ENCODE results near the gene NR1I2.

Gene NR1I2

DNA sequence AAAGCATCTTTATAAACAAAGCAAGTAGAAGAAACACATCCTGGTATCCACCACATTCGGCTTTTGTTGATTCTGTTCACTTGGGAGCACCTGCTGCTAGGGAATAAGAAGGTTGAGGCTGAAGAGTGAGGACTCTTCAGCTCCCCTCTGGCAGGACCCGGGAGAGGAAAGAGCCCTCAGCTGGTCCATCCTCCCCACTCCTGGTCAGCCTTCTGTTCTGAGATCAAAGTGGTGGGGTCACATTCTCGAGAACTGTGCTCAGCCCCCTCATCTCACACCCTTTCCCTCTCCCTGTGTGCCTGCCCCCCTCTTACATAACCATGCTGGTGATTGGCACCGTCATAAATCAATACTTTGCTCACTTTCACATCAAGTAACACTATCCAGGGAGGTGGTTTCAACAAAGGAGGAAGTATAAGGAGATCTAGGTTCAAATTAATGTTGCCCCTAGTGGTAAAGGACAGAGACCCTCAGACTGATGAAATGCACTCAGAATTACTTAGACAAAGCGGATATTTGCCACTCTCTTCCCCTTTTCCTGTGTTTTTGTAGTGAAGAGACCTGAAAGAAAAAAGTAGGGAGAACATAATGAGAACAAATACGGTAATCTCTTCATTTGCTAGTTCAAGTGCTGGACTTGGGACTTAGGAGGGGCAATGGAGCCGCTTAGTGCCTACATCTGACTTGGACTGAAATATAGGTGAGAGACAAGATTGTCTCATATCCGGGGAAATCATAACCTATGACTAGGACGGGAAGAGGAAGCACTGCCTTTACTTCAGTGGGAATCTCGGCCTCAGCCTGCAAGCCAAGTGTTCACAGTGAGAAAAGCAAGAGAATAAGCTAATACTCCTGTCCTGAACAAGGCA is at the start of gene NR1I2:
Gene NR1I2 (plus strand): TSS at position 772 of the 869 bp plus-strand sequence.
- DNase-seq (ENCODE audit: low read depth) = no peak

DNA sequence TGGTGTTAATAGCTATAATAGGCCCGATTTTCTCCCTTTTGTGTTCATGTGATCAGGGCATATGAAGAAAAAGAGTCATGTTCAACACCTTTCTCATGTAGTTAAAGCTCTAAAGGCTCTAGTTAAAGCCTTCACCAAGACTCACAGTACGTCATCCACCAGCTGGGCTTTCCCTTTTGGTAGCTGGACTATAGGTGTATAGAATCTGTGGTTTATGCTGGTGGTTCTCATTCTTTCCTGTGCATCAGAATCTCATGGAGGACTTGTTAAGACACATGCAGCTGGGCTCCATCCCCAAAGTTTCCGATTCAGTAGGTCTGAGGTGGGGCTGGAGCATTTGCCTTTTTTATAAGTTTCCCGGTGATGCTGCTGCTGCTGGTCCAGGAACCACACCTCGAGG is 48.1 kb upstream of the NR1I2 start:
- DNase-seq (ENCODE audit: low read depth) = no peak

DNA sequence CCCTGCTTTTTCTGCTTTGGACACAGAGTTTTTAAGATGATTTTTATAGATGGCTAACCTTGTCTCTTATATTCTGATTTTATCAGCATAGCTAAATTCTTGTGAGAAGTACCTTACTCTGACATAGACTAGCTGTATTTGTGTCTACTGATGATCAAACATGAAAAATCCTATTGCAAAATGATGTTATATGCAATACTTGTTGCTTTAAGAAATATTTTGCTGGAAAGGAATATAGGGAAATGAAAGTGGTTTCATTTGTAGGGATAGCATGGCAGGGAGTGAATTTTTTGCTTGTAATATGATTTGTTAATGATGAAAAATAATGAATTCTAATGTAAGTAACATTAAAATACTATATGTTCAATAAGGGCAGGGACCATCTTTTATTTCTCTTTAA is 43.2 kb upstream of the NR1I2 start:
- no peak for DNase-seq (ENCODE audit: low read depth)

DNA sequence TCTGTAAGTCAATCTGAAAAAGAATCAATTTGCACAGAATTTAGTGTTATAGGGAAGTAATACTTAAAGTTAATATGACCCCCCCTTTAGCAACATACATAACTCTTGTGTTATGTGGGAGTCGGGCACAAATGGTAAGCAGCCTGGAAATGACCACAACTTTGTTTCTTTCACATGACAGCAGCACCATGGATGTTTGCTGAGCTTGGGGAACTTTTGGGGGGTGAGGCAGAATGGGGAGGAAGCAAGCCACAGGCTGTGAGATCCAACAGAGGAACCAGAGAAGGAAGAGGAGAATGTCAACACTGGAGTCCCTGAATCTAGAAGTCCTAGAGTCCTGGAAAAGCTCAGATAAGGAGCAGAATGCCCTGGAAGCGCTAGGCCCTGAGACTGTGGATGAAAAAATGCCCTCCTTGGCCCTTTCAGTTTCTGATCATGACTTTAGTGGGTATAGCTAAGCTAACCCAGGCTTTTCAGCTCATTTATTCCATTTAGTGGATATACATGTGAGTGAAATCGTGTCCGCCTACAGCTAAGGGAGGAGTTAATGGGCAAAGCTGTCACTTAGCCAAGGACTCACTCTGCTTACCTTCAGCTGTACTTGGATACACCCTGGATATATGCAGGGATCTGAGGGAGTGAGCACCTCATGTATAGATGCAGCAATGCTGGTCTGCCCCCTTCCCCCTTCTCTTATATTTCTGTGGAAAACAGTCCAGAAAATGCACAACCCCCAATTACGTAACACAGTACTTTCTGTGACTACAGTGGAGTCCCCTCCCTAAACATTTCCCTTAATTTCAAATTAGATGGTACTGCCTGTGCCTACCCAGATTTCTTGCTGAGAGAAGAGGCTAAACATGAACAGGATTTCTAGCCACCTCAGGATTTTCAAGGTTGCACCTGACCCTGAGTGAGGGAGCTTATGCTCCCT is 40.0 kb upstream of the NR1I2 start:
- no peak for DNase-seq (ENCODE audit: low read depth)

DNA sequence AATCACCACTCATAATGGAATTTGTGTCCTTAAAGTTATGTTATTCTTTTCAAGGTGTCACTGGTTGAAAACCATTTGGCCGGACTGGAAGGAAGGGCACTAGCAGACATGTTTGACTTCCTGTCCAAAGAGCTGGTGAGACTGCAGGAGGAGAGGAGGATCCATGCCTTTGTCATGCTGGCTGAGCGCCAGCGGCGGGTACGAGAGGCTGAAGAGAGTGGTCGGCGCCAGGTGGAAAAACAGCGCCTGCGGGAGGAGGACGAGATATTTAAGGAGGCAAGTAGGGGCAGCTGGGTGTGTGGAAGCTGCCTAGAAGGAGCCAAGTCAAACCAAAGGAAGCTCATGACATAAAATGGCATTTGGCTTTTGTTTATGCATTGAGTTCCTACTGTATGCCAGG is 38.0 kb upstream of the NR1I2 start:
- no peak for DNase-seq (ENCODE audit: low read depth)

DNA sequence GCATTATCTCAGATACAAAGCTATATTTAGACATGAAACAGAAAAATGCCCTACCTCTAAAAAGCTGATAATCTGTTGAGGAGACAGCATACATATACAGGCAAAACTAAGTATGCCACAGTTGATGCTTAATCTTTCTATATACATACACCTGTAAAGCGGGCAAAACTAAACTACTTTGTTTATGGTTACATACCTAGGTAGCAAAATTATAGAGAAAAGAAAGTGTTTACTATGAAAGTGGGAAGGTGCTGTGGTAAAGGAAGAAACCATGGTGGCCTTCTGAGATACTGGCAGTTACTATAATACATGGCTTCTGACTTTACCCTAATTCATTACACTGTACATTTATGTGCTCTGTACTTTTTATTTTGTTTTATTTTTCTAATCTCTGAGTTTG is 36.0 kb upstream of the NR1I2 start:
- no peak for DNase-seq (ENCODE audit: low read depth)

DNA sequence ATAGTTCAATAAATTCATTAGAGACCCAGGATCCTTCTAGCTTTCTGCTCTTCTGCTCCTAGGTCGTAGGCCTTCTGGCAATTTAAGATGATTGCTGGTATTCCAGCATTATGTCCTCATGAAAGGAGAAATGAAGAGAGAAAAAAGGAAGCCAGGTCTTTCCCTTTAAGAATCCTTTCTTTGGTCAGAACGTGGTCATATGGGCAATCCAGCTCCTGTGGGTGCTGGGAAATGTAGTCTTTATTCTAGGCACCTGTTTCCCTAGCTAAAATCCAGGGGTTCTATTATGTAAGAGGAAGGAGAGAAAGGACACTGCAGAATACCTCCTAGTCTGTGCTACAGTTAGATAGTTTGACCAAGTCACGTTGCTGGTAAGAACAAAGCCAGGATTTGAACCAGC is 35.5 kb upstream of the NR1I2 start:
- no peak for DNase-seq (ENCODE audit: low read depth)

DNA sequence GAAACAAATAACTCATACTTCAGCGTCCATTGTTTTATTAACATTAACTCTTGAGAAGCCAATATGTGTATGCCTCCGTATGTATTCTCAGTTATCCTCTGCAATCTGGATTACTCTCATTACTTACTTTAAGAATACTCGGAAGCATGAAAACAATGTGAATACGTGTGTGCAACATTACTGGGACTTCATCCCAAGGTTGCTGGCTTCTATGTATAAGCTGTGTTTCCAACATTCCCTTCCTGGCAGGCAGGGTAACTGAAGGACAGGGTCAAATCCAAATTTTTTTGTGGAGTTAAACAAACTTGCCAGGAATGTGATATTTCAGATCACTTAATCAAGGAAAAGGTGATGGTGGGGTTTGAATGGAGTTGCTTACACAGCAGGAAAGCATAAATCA is 34.5 kb upstream of the NR1I2 start:
- DNase-seq (ENCODE audit: low read depth) = no peak

DNA sequence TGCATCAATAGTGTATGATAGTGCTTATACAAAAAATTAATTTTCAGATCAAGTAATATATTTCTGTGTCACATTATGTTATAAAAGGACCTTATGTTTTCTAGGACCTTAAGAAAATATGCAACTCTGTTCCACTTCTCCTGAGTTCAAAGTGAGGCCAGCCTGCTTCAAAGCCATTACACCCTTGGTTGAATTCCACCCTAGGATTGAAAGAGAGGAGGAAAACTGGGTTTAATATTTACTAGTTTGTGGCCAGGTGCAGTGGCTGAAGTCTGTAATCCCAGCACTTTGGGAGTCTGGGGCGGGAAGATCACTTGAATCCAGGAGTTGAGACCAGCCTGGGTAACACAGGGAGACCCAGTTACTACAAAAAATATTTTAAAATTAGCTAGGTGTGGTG is 32.9 kb upstream of the NR1I2 start:
- no peak for DNase-seq (ENCODE audit: low read depth)

DNA sequence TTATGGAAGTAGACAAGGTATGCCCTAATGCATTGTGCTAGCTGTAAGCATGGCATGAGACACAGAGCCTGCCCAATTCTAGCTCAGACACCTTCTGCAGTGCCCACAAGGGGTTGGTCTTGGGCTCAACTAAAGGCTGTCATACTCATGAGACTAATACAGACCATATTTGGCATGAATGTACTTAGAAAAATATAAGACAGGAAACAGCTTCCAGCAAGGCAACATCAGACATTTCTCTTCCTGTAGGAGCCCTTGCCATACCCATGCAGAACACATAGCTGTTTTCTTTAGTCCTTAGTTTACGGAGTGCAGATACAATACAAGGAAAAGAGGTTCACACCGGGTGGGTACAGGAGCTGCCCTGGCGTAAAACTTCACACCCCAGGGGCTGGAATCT is 30.5 kb upstream of the NR1I2 start:
- DNase-seq (ENCODE audit: low read depth) = no peak

DNA sequence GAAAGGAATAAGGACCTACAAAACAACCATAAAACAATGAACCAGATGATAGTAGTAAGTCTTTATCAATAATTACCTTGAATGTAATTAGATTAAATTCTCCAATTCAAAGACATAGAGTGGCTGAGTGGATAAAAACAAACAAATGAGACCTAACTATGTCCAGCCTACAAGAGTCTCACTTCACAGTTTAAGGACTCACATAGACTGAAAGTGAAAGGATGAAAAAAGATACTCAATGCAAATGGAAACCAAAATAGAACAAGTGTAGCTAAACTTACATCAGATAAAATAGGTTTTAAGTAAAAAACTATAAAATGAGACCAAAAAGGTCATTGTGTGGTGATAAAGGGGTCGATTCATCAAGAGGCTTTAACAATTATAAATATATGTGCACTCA is 21.9 kb upstream of the NR1I2 start:
- DNase-seq (ENCODE audit: low read depth) = no peak

DNA sequence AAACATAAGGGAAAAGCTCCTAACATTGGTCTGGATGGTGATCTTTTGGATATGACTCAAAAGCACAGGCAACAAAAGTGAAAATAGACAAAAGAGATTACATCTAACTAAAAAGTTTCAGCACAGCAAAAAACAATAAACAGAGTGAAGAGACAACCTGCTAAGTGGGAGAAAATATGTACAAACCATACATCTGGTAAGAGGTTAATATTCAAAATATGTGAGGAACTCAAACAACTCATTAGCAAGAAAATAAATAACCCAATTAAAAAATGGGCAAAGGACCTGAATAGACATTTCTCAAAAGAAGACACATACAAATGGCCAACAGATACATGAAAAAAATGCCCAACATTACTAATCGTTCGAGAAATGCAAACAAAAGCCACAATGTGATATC is 19.0 kb upstream of the NR1I2 start:
- DNase-seq (ENCODE audit: low read depth) = no peak

DNA sequence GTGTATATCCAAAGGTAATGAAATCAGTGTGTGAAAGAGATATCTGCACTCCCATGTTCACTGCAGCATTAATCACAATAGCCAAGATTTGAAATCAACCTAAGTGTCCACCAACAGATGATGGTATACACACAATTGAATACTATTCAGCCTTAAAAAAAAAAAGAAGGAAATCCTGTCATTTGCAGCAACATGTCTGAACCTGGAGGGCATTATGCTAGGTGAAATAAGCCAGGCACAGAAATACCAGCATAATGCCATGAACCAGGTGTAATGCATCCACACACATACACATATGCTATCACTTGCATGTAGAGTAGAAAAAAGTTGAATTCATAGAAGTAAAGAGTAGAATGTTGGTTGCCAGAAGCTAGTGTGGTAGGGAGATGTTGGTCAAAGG is 18.4 kb upstream of the NR1I2 start:
- DNase-seq (ENCODE audit: low read depth) = no peak

DNA sequence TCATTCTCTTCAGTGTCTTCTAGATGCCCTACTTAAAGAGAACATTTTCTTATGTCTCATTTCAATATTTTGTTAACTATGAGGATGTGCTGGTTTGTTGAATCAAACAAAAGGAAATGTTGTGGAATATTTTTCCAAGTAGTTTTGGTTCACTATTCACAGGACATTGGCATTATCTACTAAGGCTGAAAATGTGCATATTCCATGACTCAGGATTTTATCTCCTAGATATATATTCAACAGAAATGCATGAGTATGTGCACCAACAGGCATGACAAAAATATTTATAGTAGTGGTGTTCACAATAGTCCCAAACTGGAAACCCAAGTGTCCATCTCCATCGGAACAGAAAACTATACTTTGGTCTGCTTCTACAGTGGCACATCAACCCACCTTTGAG is 16.7 kb upstream of the NR1I2 start:
- DNase-seq (ENCODE audit: low read depth) = no peak

DNA sequence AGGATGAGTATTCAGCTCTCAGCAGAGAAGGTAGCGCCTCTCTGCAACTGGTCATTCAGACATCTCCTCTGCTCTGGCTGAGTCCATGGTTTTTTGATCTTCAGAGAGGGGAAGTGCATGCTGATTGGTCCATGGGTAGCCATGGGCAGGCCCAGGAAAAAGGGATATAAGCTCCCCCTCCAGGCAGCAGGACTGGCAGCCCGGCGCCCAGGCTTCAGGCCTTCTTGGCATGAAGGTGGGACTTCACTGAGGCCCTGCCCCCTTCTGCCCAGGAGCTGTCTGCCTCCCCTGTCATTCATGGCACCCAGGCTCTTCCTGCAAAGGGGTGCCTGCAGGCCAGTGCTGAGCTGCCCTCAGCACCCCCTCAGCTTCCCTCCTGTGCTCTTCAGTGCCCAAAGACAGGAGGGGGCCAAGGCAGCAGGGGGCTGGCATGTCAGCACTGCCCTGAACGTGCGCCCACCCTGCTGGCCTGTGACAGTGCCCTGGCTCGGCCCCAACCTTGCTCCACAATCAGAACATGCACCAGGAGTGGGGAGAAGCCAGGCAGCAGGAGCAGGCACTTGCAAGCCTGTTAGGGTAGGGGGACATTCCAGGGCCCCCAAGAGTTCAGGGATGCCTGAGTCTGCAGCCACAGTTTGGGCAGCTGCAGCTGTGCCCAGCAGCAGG is 13.8 kb upstream of the NR1I2 start:
- DNase-seq (ENCODE audit: low read depth) = no peak

DNA sequence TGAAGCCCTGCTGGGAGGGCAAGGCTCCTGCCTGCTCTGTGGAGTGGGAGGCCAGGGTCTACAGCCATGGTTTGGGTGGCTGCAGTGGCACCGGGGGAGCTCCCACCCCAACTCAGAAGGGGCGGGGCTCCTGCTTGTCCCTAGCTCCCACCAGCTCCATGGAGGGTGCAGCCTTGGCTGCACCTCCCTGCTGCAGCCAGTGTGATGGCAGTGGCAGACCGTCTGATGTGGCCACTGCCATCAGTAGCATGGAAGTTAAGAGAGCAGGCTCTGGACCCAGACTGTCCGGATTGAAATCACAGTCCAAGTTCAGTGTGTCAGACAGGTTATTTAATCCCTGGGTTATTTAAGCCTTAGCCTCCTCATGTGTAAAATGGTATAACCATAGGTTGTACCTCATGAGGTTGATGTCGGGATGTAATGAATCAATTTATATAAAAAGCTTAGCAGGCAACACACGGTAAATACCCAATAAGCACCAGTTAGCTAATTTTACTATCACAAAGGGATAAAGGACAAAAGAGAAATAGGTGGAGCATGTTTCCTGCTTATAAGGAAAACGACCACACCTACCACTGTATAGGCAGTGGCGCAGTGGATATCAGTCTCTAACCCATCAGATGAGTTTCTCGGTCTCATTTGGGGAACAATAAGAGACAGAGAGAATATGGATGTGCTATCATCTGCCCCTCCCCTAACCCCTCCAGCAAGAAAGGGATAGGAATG is 13.1 kb upstream of the NR1I2 start:
- DNase-seq (ENCODE audit: low read depth) = no peak

DNA sequence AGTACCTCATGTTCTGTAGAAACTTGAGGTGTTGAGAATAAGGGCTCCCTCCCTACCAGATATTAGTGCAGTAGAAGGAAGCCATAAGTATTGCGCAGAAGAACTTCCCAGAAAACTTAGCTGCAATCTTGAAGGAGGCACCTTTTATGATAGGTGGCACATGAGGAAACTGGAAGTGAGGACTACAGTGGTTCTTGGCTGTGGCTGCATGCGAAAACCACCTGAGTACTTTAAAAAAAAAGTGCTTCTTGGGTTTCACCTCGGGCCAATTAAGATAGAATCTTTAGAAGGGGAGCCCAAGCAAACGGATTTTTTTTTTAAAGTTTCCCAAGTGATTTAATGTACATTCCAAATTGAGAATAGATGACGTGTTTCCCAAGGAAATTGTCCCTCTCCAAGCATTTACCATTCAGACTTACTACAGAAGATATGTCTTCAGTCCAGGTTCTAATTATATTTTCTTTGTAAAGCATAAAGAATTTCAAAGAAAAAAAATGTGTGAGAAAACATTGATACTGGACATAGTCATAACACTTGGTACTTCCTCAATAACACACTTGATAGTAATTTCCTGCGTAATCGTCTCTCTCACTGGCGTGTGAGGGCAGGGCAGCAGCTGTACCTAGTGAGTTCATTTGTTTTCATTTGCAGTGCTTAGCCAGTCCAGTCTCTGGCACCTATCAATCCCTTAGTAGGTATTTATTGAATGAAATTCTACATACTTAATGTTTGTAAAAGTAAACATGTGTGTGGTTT is 12.3 kb upstream of the NR1I2 start:
- no peak for DNase-seq (ENCODE audit: low read depth)

DNA sequence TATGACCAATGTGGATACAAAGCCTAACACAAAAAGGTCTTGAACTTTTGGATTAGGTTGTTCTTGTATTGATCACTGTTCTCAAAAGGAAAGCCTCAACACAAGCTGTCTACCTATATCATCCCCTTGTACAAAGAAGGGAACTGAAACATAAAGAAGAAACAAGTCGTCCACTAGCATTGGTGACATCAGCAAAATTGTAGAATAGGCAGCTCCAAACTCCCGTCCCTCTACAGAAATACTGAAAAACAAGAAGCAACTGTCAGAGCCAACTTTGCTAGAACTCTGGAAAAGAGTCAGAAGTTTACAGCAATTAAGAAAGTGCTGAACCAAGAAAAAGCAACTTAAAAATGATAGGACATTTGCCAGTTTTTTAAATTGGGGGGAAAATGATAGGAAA is 7.5 kb upstream of the NR1I2 start:
- DNase-seq (ENCODE audit: low read depth) = no peak

DNA sequence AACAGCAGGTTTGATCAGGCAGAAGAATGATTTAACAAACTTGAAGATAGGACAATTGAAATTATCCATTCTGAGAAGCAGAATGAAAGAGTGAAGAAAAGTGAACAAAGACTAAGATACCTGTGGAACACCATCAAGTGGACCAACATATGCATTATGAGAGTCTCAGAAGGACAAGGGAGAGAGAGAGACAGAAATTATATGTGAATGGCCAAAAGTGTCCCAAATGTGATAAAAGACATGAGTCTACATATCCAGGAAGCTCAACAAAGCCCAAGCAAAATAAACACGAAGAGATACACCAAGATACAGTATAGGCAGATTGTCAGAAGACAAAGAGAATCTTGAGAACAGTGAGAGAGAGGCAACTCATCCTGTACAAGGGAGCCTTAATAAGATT is 5.6 kb upstream of the NR1I2 start:
- no peak for DNase-seq (ENCODE audit: low read depth)

DNA sequence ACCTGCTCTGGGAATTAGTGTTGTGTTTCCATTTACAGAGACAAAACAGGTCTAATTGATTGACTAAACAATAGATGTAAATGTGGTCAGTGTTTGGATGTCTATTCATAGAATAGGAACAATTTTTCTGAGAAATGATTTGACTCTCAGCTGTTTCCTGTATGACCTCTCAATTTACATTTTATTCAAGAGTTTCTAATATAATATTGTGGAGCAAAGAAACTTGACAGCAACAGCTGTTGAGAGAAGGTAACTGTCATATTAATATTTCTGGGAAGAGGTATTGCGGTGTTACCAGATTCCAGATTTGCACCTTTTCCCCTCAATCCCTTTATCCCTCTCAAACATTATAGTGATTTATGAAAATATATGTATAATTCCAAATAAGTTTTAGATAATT is 3.7 kb upstream of the NR1I2 start:
- no peak for DNase-seq (ENCODE audit: low read depth)

DNA sequence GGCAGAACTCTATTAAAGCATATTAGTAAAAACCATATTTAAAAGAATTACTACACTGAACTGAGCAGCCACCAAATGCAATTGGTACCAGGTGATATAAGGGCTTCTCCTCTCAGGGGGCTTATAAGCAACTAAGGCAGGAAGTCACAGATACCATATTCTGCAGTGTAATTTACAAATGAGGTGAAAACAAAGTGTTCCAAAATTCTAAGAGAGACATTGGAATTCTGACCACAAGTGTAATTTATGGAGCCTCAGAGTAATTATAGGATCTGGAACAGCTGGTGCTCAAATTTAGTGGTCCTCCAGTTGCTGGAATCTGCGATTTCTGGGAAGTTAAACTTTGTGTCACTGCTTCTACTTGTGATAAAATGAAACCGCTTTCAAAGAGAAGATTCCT is 3.1 kb upstream of the NR1I2 start:
- no peak for DNase-seq (ENCODE audit: low read depth)

Measured in stimulated activated CD8-positive, alpha-beta memory T cell treated with anti-CD3 and anti-CD28 coated beads, Interleukin-15, amount 100 ng/mL, for 1 hour (primary cell).